GM23338 (cell line): Measurements from ENCODE around the gene NOC2L. TPM values are rescaled to one million over a fixed set of nuclear protein-coding genes. Genes with fewer than 3 reads are reported as not detected.

ENCODE experiments used
- ATAC-seq: fragments of 200-7000 bp; cut with Tn5 transposase; 3 replicates; pipeline ENCODE4 v1.9.1; 2020
- DNase-seq: peaks from one replicate; pipeline ENCODE4 v3.0.0-alpha.2; 2015; ENCODE audit warnings: low spot score
- H2AFZ ChIP-seq: fragments of 200-600 bp; sonication (generic); 2 replicates; pipeline ENCODE4 v1.8.0; 2016; ENCODE audit warnings: antibody characterized with exemption, mild to moderate bottlenecking, moderate library complexity
- H3F3A ChIP-seq: fragments of 200-600 bp; sonication (generic); replicated peaks from 2 replicates; pipeline ENCODE4 v1.8.0; 2017; ENCODE audit warnings: antibody characterized with exemption, mixed run types, low read depth
- H3K27ac ChIP-seq: fragments of 200-600 bp; sonication (generic); 2 replicates; pipeline ENCODE4 v1.6.1; 2016; ENCODE audit warnings: low read depth
- H3K27me3 ChIP-seq: fragments of 200-600 bp; sonication (generic); 2 replicates; pipeline ENCODE4 v1.8.0; 2016; ENCODE audit warnings: mild to moderate bottlenecking, mixed run types, moderate library complexity; ENCODE audit not compliant: insufficient read depth
- H3K36me3 ChIP-seq: fragments of 200-600 bp; sonication (generic); 2 replicates; pipeline ENCODE4 v1.8.0; 2016; ENCODE audit warnings: mild to moderate bottlenecking; ENCODE audit not compliant: insufficient read depth
- H3K4me1 ChIP-seq: fragments of 200-600 bp; sonication (generic); 2 replicates; pipeline ENCODE4 v1.8.0; 2016; ENCODE audit warnings: mild to moderate bottlenecking, moderate library complexity; ENCODE audit not compliant: insufficient read depth
- H3K4me2 ChIP-seq: fragments of 200-600 bp; sonication (generic); 2 replicates; pipeline ENCODE4 v1.7.1; 2017; ENCODE audit warnings: mixed run types
- H3K4me3 ChIP-seq: fragments of 200-600 bp; sonication (generic); 2 replicates; pipeline ENCODE4 v1.6.1; 2016; ENCODE audit warnings: mixed run types
- H3K79me2 ChIP-seq: fragments of 200-600 bp; sonication (generic); replicated peaks from 2 replicates; pipeline ENCODE4 v1.8.0; 2017; ENCODE audit warnings: mild to moderate bottlenecking; ENCODE audit not compliant: insufficient read depth
- H3K9me2 ChIP-seq: fragments of 200-600 bp; sonication (generic); 2 replicates; pipeline ENCODE4 v1.8.0; 2017; ENCODE audit not compliant: insufficient read depth
- H4K20me1 ChIP-seq: fragments of 200-600 bp; sonication (generic); replicated peaks from 2 replicates; pipeline ENCODE4 v1.8.0; 2017; ENCODE audit warnings: mild to moderate bottlenecking; ENCODE audit not compliant: insufficient read depth
- H3K27ac Mint-ChIP-seq: 2 replicates; pipeline ENCODE4 v1.8.0; 2020; ENCODE audit warnings: inconsistent platforms, mild to moderate bottlenecking, moderate library complexity, mixed read lengths
- H3K27me3 Mint-ChIP-seq: 3 replicates; pipeline ENCODE4 v1.8.0; 2022; ENCODE audit warnings: low read depth, mild to moderate bottlenecking, moderate library complexity, mixed read lengths, inconsistent platforms; ENCODE audit not compliant: insufficient read depth, poor library complexity
- H3K36me3 Mint-ChIP-seq: 3 replicates; pipeline ENCODE4 v1.8.0; 2021; ENCODE audit warnings: low read depth, mild to moderate bottlenecking, inconsistent platforms, moderate library complexity, mixed read lengths
- H3K4me1 Mint-ChIP-seq: 3 replicates; pipeline ENCODE4 v1.8.0; 2020; ENCODE audit warnings: mild to moderate bottlenecking, inconsistent platforms, mixed read lengths
- H3K4me3 Mint-ChIP-seq: 3 replicates; pipeline ENCODE4 v1.8.0; 2021; ENCODE audit warnings: moderate library complexity, mild to moderate bottlenecking, inconsistent platforms, mixed read lengths
- H3K9me3 Mint-ChIP-seq: 3 replicates; pipeline ENCODE4 v1.8.0; 2020; ENCODE audit warnings: moderate library complexity, mild to moderate bottlenecking, inconsistent platforms, mixed read lengths
- EZH2 ChIP-seq: fragments of 200-600 bp; sonication (generic); IDR thresholded peaks from one replicate; pipeline ENCODE4 v1.8.0; 2017; ENCODE audit warnings: antibody characterized with exemption, mild to moderate bottlenecking, low read depth; ENCODE audit not compliant: unreplicated experiment
- EZH2phosphoT487 ChIP-seq: fragments of 200-600 bp; sonication (generic); IDR thresholded peaks from one replicate; pipeline ENCODE4 v1.8.1; 2018; ENCODE audit warnings: antibody characterized with exemption; ENCODE audit not compliant: unreplicated experiment
- JUNB ChIP-seq: IDR thresholded peaks from one replicate; pipeline ENCODE4 v1.6.1; 2016; ENCODE audit warnings: antibody characterized with exemption; ENCODE audit not compliant: unreplicated experiment
- POLR2AphosphoS5 ChIP-seq: IDR thresholded peaks from 2 replicates; pipeline ENCODE4 v1.6.1; 2016; ENCODE audit warnings: antibody characterized with exemption, low read depth
- polyA plus RNA-seq: library from polyadenylated mRNA; unstranded; fragments of >200 nt; fragmentation: Nextera tagmentation; extraction: Ambion mirVana; gene quantifications from 2 replicates; pipeline ENCODE4 v1.2.1, GENCODE V29; 2016
- total RNA-seq: library from RNA; depleted of rRNA; stranded (reverse); fragments of >200 nt; shearing (Covaris generic); gene quantifications from 2 replicates; pipeline ENCODE4 v1.2.3, GENCODE V29; 2014
- TF ChIP-seq, protein P1 (sequence below): IDR thresholded peaks from one replicate; pipeline ENCODE4 v1.6.1; 2018; ENCODE audit warnings: antibody characterized with exemption; ENCODE audit not compliant: unreplicated experiment
- TF ChIP-seq, protein P2 (sequence below): IDR thresholded peaks from 2 replicates; pipeline ENCODE4 v1.6.1; 2016; ENCODE audit warnings: antibody characterized with exemption

The NOC2L gene
- total and polyA plus RNA-seq, 2 experiments from 2014 or later, result 79.3 to 125 TPM

DNA sequence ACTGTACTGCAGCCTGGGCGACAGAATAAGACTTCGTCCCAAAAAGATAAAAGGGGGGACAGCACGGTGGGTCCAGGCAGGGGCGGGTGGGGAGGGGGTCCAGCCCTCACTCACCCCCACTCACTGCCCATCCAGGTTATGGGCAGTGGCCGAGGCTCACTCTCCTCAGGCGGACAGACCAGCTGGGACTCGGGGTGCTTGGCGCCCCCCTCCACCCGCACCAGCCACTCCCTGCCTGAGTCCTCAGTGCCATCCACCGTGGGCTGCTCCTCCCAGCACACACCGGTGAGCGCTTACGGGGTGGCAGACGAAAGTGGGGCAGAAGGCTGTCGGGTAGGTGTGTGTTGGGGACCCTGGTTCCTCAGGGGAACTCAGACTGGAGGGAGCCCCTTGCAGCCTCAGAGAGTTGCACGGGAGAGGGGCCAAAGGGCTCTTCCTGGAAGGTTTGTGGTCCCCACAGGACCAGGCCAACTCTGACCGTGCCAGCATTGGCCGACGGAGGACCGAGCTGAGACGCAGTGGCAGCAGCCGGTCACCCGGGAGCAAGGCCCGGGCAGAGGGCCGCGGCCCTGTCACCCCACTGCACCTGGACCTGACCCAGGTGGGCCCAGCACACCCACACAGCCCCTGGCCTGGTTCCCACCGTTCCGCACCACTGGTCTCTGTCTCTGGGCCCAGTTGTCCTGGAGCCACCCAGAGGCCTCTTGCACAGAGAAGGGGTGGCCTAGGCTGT lies 13.8 kb upstream of the NOC2L start:
- Mint-ChIP-seq H3K27me3 (peaks cover 33% of the 10 kb centered on the region), H3K4me1 (peaks cover 4% of the 10 kb centered on the region), H3K36me3 (no peaks in the 10 kb centered on the region), H3K4me3 (no peak overlapping the region), H3K27ac (no peak overlapping the region), H3K9me3 (no peaks in the 10 kb centered on the region; the same call in 2 of the 3 replicates)
- ATAC-seq (no peak), DNase-seq (no peak)
- H3K79me2 ChIP-seq, result no peaks in the 10 kb centered on the region
- H3K36me3 ChIP-seq, result no peaks in the 10 kb centered on the region
- H3K4me2 ChIP-seq, result no peak overlapping the region
- peaks cover 25% of the 10 kb centered on the region; the same call in 1 of the 2 replicates for H3K27me3 ChIP-seq
- H3K4me3 ChIP-seq, result no peak overlapping the region
- no peaks in the 10 kb centered on the region; the same call in 1 of the 2 replicates for H3K4me1 ChIP-seq
- 0 out of 2 replicates have a peak, but pooled peaks cover 2% of the 10 kb centered on the region for H4K20me1 ChIP-seq
- H3K27ac ChIP-seq, result no peak overlapping the region
- H3K9me2 ChIP-seq, result no peaks in the 10 kb centered on the region
- H3F3A ChIP-seq, result peaks cover 7% of the 10 kb centered on the region
- H2AFZ ChIP-seq, result no peak overlapping the region
- TF ChIP-seq, protein P1, sequence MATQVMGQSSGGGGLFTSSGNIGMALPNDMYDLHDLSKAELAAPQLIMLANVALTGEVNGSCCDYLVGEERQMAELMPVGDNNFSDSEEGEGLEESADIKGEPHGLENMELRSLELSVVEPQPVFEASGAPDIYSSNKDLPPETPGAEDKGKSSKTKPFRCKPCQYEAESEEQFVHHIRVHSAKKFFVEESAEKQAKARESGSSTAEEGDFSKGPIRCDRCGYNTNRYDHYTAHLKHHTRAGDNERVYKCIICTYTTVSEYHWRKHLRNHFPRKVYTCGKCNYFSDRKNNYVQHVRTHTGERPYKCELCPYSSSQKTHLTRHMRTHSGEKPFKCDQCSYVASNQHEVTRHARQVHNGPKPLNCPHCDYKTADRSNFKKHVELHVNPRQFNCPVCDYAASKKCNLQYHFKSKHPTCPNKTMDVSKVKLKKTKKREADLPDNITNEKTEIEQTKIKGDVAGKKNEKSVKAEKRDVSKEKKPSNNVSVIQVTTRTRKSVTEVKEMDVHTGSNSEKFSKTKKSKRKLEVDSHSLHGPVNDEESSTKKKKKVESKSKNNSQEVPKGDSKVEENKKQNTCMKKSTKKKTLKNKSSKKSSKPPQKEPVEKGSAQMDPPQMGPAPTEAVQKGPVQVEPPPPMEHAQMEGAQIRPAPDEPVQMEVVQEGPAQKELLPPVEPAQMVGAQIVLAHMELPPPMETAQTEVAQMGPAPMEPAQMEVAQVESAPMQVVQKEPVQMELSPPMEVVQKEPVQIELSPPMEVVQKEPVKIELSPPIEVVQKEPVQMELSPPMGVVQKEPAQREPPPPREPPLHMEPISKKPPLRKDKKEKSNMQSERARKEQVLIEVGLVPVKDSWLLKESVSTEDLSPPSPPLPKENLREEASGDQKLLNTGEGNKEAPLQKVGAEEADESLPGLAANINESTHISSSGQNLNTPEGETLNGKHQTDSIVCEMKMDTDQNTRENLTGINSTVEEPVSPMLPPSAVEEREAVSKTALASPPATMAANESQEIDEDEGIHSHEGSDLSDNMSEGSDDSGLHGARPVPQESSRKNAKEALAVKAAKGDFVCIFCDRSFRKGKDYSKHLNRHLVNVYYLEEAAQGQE, result no peak
- TF ChIP-seq JUNB (no peak), EZH2phosphoT487 (no peak), EZH2 (no peak)

DNA sequence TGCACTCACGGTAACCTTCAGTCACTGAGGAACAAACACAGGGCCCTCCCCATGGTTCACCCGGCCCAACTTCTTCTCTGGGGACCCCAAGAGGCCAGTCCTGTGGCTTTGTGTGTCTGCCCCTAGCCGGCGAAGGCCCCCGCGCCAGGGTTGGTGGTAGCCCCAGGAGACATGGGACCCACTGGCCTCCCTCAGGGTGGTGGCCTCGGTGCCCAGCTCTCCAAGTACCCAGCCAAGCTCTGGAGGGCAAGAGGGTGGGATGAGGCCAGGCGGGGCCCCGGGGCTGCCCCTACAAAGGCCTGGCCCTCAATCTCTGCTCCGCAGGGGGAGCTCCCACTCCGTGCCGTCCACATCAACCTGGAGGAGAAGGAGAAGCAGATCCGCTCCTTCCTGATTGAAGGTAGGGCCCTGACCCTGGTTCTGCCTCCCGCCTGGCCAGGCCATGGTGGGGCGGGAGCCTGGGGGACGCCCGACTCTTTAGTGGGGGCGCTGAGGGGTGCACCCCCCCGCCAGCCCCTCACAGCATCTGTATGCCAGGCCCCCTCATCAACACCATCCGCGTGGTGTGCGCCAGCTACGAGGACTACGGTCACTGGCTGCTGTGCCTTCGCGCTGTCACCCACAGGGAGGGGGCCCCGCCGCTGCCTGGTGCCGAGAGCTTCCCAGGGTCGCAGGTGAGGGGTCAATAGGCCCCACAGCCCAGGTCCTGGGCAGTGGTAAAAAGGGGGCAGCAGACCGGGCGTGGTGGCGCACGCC lies 12.9 kb upstream of the NOC2L start:
- H3K4me1 Mint-ChIP-seq, result peaks cover 4% of the 10 kb centered on the region
- no peaks in the 10 kb centered on the region for H3K9me3 Mint-ChIP-seq
- no peak for DNase-seq
- H3K27me3 ChIP-seq, result peaks cover 34% of the 10 kb centered on the region
- no peaks in the 10 kb centered on the region for H3K9me2 ChIP-seq
- H3F3A ChIP-seq, result peaks cover 7% of the 10 kb centered on the region
- H3K79me2 ChIP-seq, result no peaks in the 10 kb centered on the region
- H3K27me3 Mint-ChIP-seq, result peaks cover 43% of the 10 kb centered on the region
- H3K36me3 Mint-ChIP-seq, result no peaks in the 10 kb centered on the region
- no peak for ATAC-seq
- no peak overlapping the region for H3K27ac ChIP-seq
- no peak overlapping the region for H3K4me2 ChIP-seq
- H3K27ac Mint-ChIP-seq, result no peak overlapping the region
- H3K4me3 ChIP-seq, result no peak overlapping the region
- no peak overlapping the region for H3K4me3 Mint-ChIP-seq
- no peak overlapping the region for H2AFZ ChIP-seq
- TF ChIP-seq, protein P1, result no peak
- no peak for TF ChIP-seq JUNB
- no peak for TF ChIP-seq POLR2AphosphoS5
- TF ChIP-seq, protein P2, sequence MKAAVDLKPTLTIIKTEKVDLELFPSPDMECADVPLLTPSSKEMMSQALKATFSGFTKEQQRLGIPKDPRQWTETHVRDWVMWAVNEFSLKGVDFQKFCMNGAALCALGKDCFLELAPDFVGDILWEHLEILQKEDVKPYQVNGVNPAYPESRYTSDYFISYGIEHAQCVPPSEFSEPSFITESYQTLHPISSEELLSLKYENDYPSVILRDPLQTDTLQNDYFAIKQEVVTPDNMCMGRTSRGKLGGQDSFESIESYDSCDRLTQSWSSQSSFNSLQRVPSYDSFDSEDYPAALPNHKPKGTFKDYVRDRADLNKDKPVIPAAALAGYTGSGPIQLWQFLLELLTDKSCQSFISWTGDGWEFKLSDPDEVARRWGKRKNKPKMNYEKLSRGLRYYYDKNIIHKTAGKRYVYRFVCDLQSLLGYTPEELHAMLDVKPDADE, result no peak
- no peak for TF ChIP-seq EZH2
- H3K36me3 ChIP-seq, result no peaks in the 10 kb centered on the region
- 0 out of 2 replicates have a peak, but pooled peaks cover 2% of the 10 kb centered on the region for H4K20me1 ChIP-seq
- no peaks in the 10 kb centered on the region; the same call in 1 of the 2 replicates for H3K4me1 ChIP-seq
